GM21825 (cell line): Measurements from ENCODE around the gene SPOCD1.

Experiments
- ATAC-seq: cut with Tn5 transposase; IDR thresholded peaks from one replicate; pipeline ENCODE4 v1.9.1; 2021; ENCODE audit warnings: mild to moderate bottlenecking, moderate library complexity; ENCODE audit not compliant: unreplicated experiment

Gene SPOCD1

DNA sequence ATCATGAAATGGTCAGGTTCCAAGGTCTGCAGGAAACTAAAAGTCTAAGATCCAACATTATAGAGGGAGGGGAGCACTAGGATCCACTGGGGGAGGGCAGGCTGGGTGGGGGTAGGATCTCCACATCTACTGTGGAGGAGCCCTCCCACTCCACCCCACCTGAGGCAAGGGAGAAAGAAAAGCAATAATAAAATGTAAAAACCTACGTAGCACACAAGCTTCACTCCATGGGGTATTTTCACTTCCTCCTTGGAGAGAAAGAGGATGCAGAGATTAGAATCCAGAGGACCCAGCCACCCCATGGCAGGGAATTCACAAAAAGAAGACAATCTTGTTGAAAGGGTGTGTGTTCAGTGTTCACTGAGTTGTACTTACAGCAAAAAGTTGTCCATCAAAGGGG, 14.4 kb downstream of the SPOCD1 start:
- ATAC-seq = no peak

DNA sequence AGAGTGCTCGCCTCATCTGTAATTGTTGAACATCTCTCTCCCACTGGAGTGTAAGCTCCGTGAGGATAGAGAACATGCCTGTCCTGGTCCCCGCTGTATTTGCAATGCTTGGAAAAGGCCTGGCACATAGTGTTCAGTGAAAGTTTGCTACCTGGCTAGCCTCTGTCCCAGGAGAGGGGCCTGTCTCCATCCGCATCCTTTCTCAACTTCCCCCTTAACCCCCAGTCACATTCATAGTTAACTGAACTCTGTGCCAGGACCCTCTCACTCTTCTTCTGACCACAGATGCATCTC, 15.2 kb downstream of the SPOCD1 start:
- no peak for ATAC-seq

DNA sequence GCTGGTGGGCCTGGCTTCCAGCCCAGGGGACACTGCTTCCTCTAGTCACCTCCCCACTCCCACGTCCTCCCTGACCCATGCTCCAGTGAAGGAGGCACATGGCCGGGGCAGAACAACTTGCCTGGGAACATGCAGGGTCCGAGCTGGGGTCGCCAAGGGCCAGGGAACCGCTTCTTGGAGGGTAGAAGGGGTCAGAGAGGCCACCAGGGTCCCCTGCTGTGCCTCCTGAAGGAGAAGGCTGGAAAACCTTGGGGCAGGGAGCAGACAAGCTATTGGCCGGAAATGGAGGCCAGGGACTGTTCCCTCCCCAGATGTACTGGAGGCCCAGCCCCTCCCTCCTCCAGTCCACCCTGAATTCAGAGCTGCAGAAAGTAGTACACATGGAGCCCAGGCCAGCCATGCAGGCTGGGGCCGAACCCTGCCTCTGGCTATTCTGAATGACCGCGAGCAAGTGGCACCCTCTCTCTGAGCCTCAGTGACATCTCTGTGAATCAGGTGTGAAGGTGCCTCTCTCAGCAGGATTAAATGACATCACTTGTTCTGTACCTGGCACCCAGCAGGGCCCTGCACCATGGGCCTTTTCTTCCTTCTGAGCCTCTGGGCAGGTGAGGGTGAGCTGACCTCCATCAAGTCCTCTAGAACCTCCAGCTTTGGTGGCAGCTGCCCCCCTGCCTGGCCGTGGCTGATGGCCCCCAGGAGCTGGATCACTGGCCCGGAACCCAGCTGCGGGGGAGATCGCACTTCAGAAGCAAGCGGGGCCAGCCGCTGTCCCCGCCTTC, 15.7 kb downstream of the SPOCD1 start:
- ATAC-seq = no peak

DNA sequence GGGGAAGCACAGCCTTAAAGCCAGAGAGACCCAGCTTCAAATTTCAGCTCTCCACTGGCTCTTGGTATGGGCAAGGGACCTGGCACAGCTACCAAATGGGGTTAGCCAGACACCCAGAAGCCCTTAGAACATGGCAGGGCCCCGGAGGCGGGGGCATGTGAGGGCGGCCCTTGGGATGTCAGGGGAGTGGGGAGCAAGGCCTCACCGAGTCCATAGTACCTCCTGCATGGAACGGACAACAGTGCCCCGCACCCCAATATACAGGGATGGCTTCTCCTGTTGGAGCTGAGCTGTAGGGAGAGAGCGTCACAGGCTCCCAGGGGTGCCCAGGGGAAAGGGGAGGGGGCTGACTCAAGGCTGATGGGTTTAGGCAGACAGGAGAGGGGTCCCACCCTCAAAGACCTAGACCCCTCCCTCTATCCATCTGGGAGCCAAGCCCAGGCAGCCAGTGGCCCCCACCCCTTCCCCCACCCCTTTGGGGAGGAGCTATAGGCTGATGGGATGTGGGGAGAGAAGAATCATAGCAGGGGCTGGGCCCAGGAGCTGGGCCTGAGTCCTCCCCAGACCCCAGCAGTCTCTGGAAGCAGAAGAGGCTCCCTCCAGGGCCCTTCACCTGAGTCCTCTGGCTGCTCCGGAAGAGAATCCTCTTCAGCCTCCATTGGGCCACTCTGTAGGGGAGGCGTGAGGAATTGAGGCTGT, 16.5 kb downstream of the SPOCD1 start:
- no peak for ATAC-seq

DNA sequence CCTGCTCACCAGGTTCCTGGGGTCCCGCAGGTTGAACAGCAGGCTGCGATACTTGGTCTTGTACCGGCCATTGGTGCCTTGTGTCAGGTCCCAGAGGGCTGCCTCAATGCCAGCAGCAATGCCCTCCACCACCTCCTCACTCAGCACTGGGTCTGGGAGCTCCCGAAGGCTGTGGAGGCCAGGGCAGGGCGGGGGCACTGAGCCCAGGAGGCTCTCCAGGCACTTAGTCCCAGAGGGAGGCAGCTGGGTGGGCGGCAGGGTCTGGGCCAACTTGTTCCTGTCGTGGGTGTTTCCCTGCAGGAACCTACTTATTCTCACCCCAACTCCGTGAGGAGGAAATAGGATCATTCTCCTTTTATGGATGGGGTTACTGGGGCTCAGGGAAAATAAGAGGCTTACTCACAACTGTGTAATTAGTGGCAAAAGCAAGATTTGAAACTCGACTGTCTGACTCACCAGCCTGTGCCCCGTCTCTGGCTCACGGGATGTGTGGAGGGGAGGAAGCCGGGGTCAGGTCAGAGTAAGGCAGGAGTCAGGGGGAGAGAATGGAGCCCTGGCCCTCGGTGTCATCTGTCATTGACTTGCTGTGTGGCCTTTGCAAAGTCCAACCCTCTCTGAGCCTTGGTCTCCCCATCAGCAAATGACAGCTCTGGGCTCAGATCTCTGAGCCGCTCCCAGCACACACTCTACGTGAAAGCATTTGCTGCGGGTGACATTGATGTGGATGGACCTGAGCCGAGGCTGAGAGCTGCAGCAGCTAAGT, 17.2 kb downstream of the SPOCD1 start:
- no peak for ATAC-seq

DNA sequence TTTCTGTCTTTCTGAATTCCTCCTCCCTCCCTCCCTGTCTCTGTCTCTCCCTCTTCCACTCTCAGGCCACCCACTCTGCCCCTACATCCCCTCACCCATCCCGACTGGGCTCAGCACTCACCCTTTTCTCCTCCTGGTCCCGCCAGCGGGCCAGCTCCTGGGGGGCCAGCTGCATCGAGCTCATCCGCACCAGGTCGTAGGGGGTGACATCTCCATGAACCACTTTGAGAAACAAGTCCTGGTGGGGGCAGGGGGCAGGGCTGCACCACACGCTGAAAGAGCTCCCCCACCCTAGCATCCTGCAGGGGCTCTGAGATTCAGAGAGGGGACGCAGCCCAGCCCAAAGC, 17.8 kb downstream of the SPOCD1 start:
- ATAC-seq = no peak

DNA sequence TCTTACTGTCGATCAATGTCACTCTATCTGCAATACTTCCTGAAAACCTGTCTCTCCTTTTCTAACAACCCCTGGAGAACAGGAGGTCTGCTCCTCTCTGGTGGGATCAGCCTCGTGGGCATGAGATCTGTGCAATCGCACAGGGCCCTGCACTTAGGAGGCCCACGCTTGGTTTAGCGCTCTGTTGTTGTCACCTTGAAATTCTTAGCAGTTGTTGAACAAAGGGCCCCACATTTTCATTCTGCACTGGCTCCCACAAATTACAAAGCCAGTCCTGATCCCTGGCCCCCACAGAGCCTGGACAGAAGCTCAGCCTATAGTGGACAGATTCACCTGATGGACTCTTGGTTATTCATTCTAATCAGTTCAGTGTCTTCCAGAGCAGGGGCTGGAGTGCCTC, 18.6 kb downstream of the SPOCD1 start:
- no peak for ATAC-seq

DNA sequence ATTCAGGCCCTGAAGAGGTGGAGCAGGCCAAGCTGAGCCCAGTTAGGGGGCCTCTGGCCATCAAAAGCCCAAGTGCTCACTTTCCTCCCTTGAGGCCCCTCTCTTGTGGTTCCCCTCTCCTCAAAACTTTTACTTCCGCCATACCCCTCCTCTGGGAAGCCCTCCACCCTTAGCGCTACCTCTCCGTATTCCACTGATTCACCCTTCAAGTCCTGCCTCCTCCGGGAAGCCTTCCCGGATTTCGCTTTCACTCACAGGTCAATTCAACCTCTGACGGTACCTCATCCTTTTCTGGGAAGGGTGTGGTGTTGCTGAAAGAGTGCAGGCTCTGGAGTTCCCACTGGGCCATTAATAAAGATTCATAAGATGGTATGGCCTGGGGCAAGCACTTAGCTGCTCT, 19.1 kb downstream of the SPOCD1 start:
- ATAC-seq = no peak

DNA sequence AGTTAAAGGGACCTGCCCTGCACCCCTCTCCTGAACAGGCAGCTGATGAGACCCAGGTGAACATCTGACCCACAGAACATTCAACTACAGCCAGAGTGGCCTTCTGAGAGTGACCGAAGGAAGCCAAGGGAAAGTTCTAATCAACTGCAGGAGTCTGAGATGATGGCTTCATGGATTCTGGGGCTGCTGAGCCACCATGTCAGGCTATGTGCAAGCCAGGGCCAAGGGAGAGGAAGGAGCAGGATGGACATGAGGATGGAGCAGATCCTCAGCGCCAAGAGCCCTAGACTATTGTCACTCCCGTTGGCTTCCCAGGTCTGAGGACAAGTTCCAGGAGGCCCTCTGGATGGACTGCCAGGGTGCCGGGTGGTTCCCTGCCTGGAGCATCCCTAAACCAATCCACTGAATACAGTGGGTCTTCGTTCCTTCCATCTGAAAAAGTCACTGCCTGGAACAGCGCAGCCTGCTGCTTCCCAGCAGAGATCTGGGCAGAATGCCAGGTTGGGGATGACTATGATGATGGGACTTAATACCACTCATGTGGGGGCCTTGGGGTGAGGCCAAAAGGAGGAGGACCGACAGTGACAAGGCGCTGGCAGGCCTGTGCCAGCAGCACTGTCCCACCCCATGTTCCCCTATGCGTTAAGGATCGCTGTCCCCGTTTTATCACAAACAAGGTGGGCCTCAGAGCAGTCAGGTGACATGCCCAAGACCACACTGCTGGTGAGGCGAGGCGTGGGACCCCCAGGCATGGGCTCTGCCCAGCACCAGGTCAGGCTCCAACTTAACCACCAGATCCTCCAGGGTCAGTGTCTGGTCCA, 19.8 kb downstream of the SPOCD1 start:
- no peak for ATAC-seq

DNA sequence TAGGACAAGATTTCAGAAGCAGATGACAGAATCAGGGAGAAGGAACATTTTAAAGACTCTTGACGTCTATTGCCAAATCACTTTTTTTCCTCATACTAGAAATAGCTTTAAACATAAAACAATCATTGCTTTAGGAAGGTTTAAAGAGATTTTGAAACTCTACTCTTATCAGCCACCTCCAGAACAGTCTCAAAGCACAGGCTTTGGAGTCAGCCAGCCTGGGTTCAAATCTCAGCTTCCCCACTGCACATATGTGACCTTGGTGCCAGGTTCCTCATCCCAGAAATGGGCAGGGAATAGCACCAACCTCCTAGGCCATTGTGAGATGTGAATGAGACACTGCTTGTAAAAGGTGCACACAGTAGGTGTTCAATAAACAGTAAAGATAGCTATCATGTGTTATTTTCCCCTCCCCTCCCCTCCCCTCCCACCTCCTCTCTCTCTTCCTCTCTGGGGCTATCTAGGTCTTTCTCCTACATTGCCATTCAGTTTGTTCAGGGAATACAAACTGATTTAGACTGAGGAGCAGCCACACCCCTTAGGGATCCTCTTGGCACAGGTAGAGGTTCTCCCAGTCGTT, 20.6 kb downstream of the SPOCD1 start:
- ATAC-seq = no peak

DNA sequence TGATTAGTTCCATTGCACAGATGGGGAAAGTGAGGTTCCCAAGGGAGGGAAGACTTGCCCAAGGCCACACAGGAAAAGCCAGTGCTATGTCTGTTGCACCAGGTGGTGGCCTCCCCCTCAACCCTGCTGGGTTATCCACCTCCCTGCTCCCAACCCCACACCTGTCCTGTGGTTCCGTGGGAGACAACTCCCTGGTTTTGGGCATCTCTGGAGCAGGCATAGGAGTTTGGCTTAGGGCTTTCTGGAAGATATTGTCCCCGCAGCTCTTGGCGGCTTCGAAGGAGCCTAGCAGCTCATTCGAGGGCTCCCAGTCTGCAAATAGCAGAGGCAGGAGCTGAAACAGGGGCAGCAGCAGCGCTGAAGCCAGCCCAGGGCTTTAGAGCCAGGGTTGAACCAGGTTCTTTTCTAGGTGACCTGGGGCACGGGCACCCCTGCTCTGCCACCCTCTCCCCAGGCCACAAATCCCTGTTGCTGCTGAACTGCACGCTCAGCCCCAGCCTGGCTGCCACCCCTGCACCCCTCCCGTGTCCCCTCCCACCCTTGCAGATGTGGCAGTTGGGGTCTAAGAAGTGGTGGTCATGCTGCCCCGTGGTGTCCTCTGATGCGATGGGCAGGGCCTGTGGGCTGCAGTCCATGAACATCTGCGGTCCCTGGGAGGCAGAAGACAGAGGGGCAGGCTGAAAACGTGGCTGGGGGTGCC, 22.1 kb downstream of the SPOCD1 start:
- ATAC-seq = no peak

DNA sequence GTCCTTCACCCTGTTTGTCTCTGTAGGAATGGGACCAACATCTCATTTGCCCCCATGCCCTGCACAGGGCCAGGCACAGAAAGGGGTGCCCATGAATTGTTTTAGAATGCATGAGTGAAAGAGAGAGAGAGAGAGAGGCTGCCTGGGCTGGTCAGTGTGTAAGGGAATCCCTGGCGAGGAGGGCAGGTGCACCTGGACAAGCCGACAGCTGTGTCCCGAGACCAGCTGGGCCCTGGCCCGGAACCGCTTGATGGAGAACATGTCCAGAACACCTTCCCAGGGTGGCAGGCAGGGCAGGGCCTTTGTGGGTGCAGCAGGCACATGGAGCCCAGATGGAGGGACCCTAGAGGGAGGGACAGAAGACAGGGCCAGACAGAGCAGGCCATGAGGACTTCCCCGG, 22.7 kb downstream of the SPOCD1 start:
- no peak for ATAC-seq

DNA sequence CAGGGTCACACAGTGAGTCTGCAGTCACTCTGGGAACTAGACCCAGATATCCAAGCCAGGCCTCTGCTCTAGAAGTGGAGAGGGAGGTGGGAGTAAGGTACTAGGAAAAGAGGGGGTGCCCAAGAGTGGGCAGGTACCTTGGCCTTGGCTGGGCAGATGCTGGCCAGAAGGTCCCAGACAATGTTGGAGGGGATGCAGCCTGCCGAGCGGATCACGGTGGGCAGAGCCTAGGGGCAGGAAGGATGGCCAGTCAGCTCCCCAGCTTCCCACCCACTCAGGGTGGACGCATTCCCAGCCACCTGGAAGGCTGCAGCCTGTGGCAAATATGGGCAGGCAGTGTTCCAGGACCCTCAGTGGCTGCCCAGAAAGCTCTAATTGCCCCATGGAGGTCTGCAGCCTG, 23.3 kb downstream of the SPOCD1 start:
- no peak for ATAC-seq

DNA sequence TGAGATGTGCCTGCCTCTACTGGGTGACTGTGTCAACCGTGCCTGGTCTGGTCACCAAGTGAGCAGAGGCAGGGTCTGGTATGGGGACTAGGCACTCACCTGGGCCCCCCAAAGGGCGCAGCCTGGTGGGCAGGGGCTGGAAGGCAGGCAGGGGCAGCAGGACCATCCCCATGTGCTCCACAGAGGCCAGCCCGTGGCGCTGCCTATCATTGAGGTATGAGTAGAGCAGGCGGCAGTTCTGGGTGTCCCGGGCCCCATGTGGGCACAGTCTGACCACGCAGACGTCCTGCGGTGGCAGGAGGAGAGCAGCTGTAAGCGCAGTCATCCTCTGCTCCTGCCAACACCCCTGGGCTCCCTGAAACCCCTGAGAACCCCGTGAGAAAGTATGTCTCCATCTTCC, 23.7 kb downstream of the SPOCD1 start:
- ATAC-seq = no peak

DNA sequence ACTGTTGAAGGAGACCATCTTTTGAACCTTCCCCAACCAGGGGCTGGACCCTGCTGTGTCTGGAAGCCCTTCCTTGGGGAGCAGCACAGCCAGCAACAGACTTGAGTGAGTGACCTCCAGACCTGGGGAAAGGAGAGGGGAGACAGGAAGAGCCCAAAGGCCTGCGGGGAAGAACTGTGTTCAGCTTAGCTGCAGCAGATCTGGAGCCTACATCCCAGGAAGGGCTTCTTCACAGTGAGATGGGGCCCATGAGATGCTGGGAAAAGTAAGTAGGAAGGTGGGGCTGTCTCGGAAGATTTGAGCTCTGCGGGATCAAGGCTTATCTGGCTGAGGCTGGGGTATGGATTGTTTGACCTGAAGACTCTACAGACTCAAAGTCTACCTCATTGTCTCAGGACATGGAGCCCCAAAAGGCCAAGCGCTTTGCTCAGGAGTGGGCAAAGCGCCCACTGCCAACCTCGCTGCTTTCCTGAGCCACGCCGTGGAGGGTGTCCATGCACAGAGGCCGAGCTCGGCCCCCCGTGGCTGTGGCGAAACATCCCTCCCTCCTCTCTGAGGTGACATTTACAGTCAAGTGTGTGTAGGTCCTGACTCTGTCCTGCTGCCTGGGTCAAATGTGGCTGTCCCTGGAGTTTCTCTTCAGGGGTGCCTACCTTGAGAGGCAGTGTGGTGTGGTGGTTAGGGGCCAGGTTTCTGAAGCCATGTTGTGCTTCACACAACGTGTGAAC, 24.5 kb downstream of the SPOCD1 start:
- ATAC-seq = no peak

DNA sequence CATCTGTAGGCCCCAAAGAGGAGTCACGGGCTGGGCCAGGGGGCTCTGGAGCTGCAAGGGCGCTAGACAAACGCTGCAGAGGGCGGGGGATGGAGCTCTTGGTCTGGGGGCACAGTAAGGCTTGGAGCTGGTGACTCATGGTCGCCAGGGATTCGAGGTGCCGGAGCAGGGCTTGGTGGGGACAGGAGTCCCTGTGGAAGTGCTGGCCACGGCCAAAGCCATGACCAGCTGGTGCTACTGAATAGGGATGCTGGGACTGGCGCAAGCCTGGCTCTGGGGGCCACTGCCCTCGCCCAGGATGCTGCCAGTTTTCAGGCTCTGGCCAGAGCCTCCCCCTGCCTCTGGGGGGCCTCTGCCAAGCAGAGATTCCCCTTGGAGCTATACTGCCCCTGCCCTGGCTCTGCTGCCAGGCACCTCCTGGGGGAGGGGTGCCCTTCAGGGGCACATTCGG, 25.2 kb downstream of the SPOCD1 start:
- no peak for ATAC-seq

DNA sequence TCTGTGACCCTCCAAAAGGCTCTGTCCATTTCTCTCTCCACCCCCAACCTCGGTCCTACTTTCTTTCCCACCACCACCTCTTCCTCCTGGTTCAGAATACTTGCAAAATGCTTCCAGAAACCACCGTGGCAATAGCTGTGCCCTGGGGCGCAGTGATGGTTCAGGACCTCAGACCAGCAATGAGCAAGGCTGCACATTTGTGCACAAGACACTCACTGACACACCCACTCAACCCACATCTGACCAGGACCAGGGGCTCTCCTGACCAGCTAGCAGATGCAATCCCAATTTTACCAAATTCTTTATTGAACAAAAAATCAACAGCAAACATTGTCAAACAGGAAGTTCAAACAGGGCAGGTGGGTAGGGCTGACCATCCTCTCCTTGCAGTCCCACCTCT, 25.7 kb downstream of the SPOCD1 start:
- ATAC-seq = no peak

DNA sequence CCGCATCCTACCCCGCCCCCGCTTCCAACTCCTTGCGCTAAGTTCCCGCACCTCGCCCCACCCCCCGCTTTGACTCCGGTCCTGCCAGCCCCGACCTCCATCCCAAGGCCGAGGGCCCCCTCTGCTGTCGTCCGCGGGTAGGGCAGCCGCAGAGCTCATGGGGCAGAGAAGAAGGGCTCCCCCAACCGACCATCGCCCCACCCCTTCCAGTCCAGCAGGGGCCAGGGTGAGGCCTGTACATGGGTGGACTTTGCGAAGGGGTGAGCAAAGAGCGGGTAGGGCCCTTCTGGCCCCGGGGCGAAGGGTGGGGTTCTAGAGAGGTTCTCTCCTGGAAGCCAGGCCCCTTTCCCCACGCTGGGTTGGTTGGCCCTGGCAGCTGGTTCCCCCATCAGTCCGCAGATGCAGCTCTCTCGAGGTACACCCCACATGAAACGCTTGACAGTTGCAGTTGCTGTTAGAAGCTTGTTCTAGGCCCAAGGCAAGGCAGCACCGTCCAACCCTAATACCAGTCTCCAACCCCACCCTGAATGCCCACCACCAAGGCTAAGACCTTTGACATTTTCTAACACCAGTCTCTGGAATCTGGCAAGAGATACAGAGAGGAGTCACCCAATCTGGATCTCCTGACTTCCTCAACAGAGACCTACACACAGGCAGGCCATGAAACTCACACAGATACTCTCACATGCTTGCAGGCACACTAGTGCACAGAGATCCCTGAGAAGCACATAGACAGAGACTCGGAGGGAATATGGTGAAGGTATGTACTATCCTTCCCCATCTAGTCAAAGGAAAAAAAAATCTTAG, 26.4 kb downstream of the SPOCD1 start:
- peak; percentile 52 for ATAC-seq

DNA sequence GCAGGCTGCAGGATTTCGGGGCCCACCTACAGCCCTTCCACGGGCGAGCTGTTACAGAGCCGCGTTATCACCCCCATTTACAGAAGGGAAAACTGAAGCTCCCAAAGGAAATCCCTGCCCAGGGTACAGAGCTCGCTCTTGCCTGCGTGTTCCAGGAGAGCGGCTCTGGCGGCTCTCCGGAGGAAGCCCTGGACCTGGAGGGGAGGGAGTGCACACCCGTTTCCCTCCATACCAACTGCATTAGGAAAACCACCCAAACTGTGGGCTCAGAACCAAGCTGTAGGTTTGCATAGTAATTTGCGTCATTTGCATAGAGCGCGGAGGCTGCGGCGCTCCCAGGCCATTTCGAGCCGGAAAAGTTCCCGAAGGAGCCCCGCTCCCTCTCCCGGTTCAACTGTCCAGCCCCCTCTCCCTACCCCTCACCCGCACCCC, 27.0 kb downstream of the SPOCD1 start:
- ATAC-seq = peak; percentile 5
